Measurements from ENCODE around the gene PICALM.

The PICALM gene

DNA sequence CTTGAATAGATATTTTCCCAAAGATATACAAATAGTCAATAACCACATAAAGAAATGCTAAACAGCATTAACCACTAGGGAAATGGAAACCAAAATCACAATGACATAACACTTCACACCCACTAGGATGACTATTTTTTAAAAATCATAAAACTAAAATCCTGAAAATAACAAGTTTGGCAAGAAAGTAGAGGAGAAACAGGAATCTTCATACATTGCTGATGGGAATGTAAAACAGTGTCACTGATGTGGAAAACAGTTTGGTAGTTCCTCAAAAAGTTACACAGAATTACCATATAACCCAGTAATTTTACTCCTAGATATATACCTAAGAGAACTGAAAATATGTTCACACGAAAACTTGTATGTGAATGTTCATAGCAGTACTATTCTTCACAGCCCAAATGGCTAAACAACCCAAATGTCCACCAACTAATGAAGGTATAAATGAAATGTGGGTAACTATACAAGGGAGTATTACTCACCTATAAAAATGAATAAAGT, 12.5 kb downstream of the PICALM start:
- Histone ChIP-seq H3K27me3 (replicated peaks; ENCODE audit: control insufficient read depth, insufficient read depth, low read length) (no peaks in the 10 kb centered on the region), H3K4me3 (replicated peaks; ENCODE audit: low read depth, low read length) (no peak overlapping the region), H3K36me3 (ENCODE audit: control insufficient read depth, insufficient read depth, low read length) (no peaks in the 10 kb centered on the region)
- TF ChIP-seq, protein P1, sequence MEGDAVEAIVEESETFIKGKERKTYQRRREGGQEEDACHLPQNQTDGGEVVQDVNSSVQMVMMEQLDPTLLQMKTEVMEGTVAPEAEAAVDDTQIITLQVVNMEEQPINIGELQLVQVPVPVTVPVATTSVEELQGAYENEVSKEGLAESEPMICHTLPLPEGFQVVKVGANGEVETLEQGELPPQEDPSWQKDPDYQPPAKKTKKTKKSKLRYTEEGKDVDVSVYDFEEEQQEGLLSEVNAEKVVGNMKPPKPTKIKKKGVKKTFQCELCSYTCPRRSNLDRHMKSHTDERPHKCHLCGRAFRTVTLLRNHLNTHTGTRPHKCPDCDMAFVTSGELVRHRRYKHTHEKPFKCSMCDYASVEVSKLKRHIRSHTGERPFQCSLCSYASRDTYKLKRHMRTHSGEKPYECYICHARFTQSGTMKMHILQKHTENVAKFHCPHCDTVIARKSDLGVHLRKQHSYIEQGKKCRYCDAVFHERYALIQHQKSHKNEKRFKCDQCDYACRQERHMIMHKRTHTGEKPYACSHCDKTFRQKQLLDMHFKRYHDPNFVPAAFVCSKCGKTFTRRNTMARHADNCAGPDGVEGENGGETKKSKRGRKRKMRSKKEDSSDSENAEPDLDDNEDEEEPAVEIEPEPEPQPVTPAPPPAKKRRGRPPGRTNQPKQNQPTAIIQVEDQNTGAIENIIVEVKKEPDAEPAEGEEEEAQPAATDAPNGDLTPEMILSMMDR (IDR thresholded peaks at IDR 0.05; ENCODE audit: insufficient read depth, low read length, poor library complexity, severe bottlenecking): no peak
- no peak for DNase-seq (ENCODE audit: extremely low read depth, insufficient read length)

DNA sequence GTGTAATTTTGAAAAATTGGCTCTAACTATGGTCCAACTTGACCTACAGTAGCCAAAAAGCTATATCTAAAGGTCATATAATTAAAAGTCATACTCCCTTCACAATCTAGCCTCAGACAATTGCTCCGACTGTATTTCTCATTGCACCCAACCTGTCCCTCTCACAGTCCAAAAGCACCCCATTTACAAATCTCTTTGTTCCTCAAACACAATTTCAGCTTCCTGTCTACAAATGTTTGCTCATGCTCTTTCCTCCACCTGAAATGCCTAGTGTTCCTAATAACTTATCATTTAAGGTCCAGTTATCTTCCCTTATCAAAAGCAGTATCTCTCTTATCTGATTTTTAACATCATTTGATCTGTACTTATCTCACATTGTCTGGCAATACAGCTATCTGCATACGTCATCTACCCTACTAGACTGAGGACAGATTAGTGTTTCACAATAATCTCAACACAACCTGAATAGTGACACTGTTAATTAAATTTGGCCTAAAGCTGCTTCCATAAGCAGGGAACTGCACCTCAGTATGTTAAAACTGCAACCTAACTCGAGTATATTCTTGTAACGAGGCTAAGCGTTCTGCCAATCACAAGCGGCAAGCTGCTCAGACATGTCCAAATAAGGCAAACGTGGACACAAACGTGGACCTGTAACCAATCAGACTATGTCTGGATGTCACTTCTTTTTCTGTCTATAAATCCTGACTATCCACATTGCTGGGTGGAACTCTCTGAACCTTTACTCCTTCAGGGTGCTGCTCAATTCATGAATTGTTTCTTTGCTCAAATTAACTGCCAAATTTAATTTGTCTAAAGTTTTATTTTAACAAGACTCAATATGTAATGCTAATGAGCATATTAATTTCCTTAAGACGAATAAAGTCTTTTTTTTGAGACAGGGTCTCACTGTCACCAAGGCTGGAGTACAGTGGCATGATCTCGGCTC, 15.9 kb downstream of the PICALM start:
- TF ChIP-seq, protein P1 (IDR thresholded peaks at IDR 0.05; ENCODE audit: insufficient read depth, low read length, poor library complexity, severe bottlenecking): no peak
- no peaks in the 10 kb centered on the region for H3K27me3 ChIP-seq (replicated peaks; ENCODE audit: control insufficient read depth, insufficient read depth, low read length)
- no peaks in the 10 kb centered on the region; the same call in 1 of the 2 replicates for H3K36me3 ChIP-seq (ENCODE audit: control insufficient read depth, insufficient read depth, low read length)
- H3K4me3 ChIP-seq (replicated peaks; ENCODE audit: low read depth, low read length): no peak overlapping the region
- no peak for DNase-seq (ENCODE audit: extremely low read depth, insufficient read length)

DNA sequence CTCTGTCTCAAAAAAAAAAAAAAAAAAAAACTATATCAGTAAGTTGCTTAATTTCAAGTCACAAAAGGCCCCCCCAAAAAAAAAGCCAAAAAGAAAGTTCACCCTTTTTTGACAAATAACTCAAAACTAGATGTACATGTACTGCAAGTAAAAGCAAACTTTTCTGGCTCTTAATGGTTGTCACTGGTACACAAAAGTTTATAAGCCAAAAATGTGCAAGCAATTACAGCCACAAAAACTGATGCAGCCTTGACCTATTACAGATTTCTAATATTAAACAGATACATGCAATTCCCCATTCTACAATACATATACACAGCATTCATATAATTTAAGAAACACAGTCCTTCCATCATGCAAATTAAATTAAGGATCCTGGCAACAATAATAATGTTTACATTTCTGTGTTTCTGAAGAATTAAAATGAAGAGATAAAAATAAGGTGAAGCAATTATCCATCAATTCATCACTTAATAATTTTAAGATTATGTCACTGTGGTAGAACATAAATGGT, 18.6 kb downstream of the PICALM start:
- no peak for DNase-seq (ENCODE audit: extremely low read depth, insufficient read length)
- Histone ChIP-seq H3K36me3 (ENCODE audit: control insufficient read depth, insufficient read depth, low read length) (no peaks in the 10 kb centered on the region; the same call in 1 of the 2 replicates), H3K4me3 (replicated peaks; ENCODE audit: low read depth, low read length) (no peak overlapping the region), H3K27me3 (replicated peaks; ENCODE audit: control insufficient read depth, insufficient read depth, low read length) (no peaks in the 10 kb centered on the region)
- TF ChIP-seq, protein P1 (IDR thresholded peaks at IDR 0.05; ENCODE audit: insufficient read depth, low read length, poor library complexity, severe bottlenecking): no peak

DNA sequence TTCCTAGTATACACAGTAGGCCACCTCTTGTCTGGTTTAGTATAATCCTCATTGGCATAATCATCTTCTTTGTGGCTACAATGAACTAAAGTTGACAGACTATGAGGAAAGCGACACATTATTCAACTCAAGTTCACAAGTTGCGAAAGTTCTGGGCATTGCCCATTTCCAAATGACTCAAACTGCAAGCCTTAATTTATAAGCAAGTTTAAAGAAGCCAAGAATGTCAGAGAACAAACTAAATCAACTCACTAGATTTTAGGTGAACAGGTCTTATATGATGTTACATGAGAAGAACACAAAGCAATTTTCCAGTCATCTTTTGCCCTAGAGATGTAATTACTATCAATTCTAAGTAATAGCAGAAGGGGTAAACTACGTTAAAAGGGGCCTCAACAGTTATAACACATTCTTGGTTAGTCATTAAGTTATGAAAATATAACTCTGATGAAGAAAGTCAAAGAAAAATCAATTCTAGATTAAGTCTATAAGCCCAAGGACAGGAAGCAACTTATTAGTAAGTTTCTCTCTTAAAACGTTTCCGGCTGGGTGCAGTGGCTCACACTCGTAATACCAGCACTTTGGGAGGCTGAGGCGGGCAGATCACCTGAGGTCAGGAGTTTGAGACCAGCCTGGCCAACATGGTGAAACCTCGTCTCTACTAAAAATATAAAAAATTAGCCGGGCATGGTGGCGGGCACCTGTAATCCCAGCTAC, 21.5 kb downstream of the PICALM start:
- no peak overlapping the region for H3K4me3 ChIP-seq (replicated peaks; ENCODE audit: low read depth, low read length)
- H3K27me3 ChIP-seq (replicated peaks; ENCODE audit: control insufficient read depth, insufficient read depth, low read length): no peaks in the 10 kb centered on the region
- TF ChIP-seq, protein P1 (IDR thresholded peaks at IDR 0.05; ENCODE audit: insufficient read depth, low read length, poor library complexity, severe bottlenecking): no peak
- no peaks in the 10 kb centered on the region; the same call in 1 of the 2 replicates for H3K36me3 ChIP-seq (ENCODE audit: control insufficient read depth, insufficient read depth, low read length)
- peak; percentile 52 for DNase-seq (ENCODE audit: extremely low read depth, insufficient read length)

DNA sequence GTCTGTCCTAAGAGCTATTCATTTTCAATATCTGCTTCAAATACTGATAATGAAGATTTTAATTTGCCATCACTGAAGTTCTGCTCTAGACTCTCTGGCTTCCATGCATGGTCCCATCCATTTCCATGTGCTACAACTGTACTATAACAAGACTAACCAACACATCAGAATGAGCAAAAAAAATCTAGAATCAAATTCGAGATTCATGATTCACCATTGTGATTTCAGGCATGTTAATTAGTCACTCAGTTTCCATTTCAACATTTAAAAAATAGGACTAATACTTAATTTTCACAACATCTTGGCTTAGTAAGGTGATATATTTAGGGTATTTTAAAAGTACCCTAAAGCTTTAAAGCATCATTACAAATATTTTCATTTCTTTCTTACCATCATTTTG, 22.8 kb downstream of the PICALM start:
- no peaks in the 10 kb centered on the region for H3K36me3 ChIP-seq (ENCODE audit: control insufficient read depth, insufficient read depth, low read length)
- no peak for DNase-seq (ENCODE audit: extremely low read depth, insufficient read length)
- H3K27me3 ChIP-seq (replicated peaks; ENCODE audit: control insufficient read depth, insufficient read depth, low read length): no peaks in the 10 kb centered on the region
- TF ChIP-seq, protein P1 (IDR thresholded peaks at IDR 0.05; ENCODE audit: insufficient read depth, low read length, poor library complexity, severe bottlenecking): no peak
- no peak overlapping the region for H3K4me3 ChIP-seq (replicated peaks; ENCODE audit: low read depth, low read length)
